Tibial nerve (tissue), 3 donors: Measurements from ENCODE around the gene MAML2.

Source experiments
- POLR2A ChIP-seq, 2 donors: fragments of 450-650 bp; IDR thresholded peaks; one replicate each; pipeline ENCODE4 v1.6.1; 2017; ENCODE audit warnings: antibody characterized with exemption in 2 of 2, mild to moderate bottlenecking in 2 of 2, moderate library complexity in 2 of 2
- TF ChIP-seq, protein P1 (sequence below), 5 experiments: fragments of 200-600 bp in 3 of 5; fragments of 450-650 bp in 2 of 5; sonication (generic) in 3 of 5; IDR thresholded peaks; one replicate each; pipeline ENCODE4 v1.5.1; 2016 to 2019; ENCODE audit warnings: antibody characterized with exemption in 5 of 5, mild to moderate bottlenecking in 3 of 5, moderate library complexity in 2 of 5

DNA sequence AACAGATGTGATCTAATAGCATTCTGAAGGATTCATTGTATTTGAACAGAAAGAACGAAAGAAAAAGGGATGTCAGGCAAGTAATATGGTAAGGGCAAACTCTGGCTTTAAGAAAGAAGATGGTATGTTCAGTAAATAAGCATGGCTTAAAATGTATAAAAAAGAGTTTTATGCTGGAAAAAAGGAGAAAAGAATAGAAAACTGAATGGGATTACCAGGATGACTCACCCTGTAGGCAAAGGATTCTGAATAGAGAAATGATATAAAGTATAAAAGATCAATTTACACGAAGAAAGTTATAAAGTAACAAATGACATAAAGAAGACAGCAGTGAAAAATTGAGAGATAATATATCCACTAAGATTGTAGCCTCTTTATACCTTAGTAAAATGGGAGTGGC is 42.2 kb upstream of the MAML2 start:
- TF ChIP-seq, protein P1, sequence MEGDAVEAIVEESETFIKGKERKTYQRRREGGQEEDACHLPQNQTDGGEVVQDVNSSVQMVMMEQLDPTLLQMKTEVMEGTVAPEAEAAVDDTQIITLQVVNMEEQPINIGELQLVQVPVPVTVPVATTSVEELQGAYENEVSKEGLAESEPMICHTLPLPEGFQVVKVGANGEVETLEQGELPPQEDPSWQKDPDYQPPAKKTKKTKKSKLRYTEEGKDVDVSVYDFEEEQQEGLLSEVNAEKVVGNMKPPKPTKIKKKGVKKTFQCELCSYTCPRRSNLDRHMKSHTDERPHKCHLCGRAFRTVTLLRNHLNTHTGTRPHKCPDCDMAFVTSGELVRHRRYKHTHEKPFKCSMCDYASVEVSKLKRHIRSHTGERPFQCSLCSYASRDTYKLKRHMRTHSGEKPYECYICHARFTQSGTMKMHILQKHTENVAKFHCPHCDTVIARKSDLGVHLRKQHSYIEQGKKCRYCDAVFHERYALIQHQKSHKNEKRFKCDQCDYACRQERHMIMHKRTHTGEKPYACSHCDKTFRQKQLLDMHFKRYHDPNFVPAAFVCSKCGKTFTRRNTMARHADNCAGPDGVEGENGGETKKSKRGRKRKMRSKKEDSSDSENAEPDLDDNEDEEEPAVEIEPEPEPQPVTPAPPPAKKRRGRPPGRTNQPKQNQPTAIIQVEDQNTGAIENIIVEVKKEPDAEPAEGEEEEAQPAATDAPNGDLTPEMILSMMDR (IDR thresholded peaks at IDR 0.05): no peak
- no peak for TF ChIP-seq POLR2A (IDR thresholded peaks at IDR 0.05)
